Posterior cingulate gyrus (tissue), 11 donors: ENCODE data around the gene NEXMIF.
"Not testable (repeated sequence)": the region's sequence is repeated elsewhere in the genome, so short reads cannot be mapped to it uniquely, and the experiment has no call there.

Experiments used
- DNase-seq, 10 donors: peaks; one replicate each; pipeline versions ENCODE4 v3.0.0 to v3.0.0-alpha.2; 2020 to 2021; ENCODE audit warnings: mixed read lengths in 3 of 10
- intact Hi-C: fragments of 100-400 bp; cut with DNase I; formaldehyde crosslinking; loops from one replicate; pipeline ENCODE4 v1.15.1; 2023

Gene NEXMIF

GRCh38 chrX:74800062-74800461, 125.2 kb downstream of the NEXMIF start:
- DNase-seq = no peak
- intact Hi-C loops = no loop called here

DNA sequence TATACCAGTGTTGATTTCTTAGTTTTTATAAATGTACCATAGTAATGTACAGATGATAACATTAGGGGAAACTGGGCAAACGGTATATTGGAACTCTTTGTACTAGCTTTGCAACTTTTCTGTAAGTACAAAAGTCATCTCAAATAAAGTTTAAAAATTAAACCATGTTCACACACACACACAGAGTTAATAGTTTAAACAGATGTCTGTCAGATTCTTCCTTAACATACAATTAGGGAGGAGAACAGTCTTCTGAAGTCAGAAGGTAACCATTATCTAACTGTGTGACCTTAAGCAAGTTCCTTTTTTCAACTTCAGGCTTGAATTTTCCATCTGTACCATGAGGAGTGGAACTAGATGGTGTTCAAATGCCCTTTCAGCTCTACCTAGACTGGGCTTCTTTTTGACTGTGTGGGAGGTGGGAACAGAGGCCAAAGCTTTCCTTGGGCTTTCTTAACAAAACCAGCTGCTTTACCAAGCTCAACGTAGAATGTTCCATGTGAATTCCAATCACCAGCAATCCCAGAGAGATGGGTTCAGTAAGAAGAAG, 127.8 kb downstream of the NEXMIF start:
- DNase-seq = no peak
- intact Hi-C loops = no loop called here

DNA sequence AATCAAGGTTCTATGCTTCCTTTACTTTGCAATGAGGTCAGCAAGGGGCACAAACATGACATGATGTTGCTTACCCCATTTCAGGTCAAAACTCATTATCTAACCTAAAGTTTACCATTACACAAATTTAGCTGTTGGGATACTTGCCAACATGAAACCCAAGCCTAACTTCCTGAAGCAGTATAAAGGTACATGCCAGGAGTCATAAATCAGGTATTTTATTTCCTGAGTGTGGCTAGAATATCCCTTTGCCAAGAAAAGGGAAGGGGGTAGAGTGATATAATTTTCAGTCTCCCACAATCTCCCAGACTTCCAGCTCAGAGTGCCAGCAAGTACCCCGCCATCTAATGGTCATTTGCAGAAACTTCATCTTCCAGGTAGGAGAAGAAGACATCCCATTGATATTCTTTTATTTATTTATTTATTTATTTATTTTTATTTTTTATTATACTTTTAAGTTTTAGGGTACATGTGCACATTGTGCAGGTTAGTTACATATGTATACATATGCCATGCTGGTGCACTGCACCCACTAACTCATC, 136.6 kb downstream of the NEXMIF start:
- no peak for DNase-seq
- intact Hi-C loops = no loop called here

DNA sequence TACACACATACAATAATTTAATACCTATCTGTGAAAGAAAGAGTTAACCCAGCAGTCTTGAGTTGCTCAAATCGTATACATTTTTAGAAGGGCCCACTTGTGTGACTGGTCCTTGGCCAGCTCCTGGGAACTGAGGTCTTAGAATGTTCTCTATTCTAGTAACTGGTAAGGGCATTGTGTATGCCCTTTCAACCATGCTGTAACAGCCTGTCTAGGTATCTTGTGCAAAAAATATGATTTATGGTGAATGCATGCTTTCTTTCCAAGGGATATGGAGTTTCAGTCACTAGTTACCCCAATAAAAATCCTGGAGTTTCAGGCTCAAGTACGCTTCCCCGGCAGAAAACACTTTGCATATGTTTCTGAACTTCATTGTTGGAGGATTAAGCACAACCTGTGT, 140.6 kb downstream of the NEXMIF start:
- intact Hi-C loops = no loop called here
- no peak for DNase-seq

DNA sequence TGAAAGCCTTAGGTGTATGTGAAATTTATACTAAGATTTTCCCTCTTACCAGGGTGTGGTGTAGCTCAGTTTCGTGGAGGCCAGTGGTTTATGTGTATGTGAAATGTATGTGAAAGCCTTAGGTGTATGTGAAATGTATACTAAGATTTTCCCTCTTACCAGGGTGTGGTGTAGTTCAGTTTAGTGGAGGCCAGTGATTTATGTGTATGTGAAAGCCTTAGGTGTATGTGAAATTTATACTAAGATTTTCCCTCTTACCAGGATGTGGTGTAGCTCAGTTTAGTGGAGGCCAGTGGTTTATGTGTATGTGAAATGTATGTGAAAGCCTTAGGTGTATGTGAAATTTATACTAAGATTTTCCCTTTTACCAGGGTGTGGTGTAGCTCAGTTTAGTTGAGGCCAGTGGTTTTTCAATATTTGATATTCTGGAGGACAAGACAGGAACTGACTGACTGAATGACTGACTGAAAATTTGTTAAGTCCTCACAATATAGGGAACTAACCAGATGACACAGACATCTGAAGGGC, 143.7 kb downstream of the NEXMIF start:
- DNase-seq = no peak
- intact Hi-C loops = no loop called here

DNA sequence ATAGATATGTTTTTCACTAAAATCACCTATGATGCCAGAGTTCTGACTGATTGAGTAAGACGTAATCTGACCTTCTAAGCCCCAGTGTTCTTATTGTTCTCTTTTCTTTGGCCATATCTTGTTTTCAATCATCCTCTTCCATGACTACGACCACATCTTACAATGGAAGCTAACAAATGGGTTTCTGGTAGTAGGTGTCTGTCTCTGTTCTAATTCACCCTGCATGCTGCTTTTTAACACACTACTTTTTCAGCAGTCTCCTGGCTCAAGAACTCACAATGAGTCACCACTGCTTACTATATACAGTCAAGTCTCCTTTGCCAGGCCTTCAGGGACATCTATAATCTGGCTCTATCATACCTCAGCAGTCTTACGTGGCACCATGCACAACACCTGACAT, 146.1 kb downstream of the NEXMIF start:
- DNase-seq = peak in 1 of 10 donors; percentile 54
- intact Hi-C loops = no loop called here

DNA sequence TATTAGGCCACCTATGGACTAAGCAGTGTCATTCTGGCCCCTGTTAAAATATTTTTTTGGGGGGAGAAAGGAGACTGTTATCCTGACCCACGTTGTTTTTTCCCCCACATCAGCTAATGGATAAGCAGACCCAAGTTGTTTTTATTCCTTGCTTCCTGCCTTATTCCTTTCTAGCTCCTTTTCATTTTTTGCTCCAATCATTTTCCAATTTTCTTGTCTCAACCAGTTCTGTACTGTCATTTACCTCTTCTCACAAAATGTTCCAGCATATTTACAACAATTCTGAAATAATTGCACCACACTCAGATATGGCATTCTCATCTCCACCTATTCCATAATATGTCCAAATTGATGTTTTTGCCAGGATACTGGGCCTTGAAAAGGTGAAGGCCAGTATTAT, 150.3 kb downstream of the NEXMIF start:
- DNase-seq = no peak
- intact Hi-C loops = no loop called here

DNA sequence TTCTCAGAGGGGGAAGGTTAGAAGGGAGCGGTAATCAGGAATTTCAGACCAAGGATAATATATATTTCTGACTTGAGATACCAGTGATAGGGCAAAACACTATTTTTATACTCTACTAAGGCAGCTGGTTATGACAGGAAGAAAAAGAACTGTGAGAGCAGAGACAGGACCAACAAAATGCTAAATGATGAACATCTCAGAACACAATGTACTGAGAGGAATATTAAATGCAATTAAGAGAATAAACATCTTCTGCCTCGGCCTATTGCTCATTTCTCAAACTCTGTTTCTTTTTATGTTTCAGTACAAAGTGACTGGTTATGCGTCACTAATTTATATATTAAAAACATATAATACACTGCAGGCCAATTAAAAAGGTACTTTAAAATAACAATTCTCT, 188.8 kb downstream of the NEXMIF start:
- intact Hi-C loops = no loop called here
- DNase-seq = no peak

GRCh38 chrX:74705269-74705668, 220.0 kb downstream of the NEXMIF start:
- DNase-seq = peak in 2 of 10 donors; percentile 69
- intact Hi-C loops = no loop called here

DNA sequence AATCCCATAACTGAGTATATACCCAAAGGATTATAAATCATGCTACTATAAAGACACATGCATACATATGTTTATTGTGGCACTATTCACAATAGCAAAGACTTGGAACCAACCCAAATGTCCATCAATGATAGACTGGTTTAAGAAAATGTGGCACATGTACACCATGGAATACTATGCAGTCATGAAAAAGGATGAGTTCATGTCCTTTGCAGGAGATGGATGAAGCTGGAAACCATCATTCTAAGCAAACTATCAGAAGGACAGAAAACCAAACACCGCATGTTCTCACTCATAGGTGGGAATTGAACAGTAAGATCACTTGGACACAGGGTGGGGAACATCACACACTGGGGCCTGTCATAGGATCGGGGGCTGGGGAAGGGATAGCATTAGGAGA, 223.9 kb downstream of the NEXMIF start:
- intact Hi-C loops, DNase-seq: not testable (repeated sequence)

- DNase-seq = no peak
- intact Hi-C loops = no loop called here
These were observed 240.8 kb downstream of the NEXMIF start for GRCh38 chrX:74684466-74684865.
